ENCODE data around the gene CUBN.
"Not testable (repeated sequence)": the region's sequence is repeated elsewhere in the genome, so short reads cannot be mapped to it uniquely, and the experiment has no call there.

Gene CUBN

DNA sequence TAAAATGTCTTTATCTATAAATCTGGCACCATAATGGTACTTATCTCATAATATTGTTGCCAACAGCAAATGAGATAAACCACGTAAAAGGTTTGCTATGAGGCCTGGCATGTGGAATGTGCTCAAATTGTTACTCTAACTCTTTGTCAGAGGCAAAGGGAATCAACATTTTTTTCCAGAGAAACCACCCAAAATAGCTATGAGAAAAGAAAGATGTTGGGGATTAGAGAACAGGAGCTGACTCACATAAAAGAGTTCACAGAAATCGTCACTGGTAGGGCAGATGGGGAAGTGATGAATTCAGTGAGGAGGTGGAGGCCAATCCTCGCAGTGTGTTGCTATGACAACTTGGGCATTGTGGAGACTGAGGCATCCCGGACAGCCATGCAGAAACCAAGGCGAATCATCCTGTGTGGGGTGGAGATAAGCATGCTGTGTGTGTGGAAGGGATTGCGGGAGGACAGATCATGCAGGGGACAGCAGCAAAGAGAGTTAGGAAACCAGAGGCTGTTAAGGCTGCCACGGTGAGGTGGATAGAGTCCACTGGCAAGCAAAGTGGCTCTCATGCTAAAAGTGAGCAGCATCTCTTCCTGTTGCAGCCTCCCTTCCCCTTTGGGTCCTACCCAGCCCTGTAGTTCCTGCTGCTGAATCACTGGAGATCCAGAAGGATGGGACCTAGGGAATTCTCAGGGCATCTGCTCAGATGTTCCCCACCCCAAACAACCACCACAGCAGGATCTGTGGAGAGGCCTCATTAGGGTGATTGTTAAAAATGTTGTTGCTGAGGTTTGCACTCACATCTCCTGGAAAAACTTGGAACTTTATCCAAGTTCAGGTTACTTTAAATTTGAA, 103.9 kb downstream of the CUBN start:
- Histone ChIP-seq H3K4me3 (no peak overlapping the region), H3K27ac (peak overlapping the region in 20 of 21 experiments; percentile 22 to 95 (median 77))

- Histone ChIP-seq H3K27ac (peak overlapping the region in 20 of 21 experiments; percentile 14 to 95 (median 77)), H3K4me3 (no peak overlapping the region)
Measured at GRCh38 chr10:17024461-17024860, 105.2 kb downstream of the CUBN start.

- H3K4me3 ChIP-seq, result peak overlapping the region in 1 of 7 experiments; percentile 7
Measured at GRCh38 chr10:17023386-17024298, 106.0 kb downstream of the CUBN start.

GRCh38 chr10:17022896-17023295, 106.7 kb downstream of the CUBN start:
- Histone ChIP-seq H3K27ac (peak overlapping the region in 18 of 21 experiments; percentile 4 to 95 (median 70)), H3K4me3 (peak overlapping the region in 1 of 7 experiments; percentile 7)

More at GRCh38 chr10:17023386-17024298, 106.0 kb downstream of the CUBN start:
- H3K27ac ChIP-seq, result peak overlapping the region in 20 of 21 experiments; percentile 20 to 95 (median 77)

DNA sequence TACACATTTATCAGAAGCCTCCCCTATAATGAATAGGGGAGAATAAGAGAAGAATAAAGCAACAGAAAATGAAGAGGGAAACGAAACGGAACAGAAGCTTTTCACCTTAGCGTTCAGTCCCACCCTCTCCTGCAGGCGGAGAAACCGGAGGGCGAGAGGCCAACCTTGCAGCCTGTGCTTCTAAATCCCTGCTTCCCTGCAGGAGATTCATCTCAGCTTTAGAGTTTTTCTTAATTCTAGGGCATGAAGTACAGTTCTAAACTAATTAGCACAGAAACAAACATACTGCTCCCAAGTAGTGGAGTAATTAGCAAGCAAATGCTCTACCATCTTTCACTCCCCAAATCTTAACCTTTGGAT, 107.2 kb downstream of the CUBN start:
- Histone ChIP-seq H3K4me3 (no peak overlapping the region), H3K27ac (peak overlapping the region in 13 of 21 experiments; percentile 4 to 95 (median 80))

- Histone ChIP-seq H3K27ac (peak overlapping the region in 6 of 21 experiments; percentile 4 to 95 (median 80)), H3K4me3 (no peak overlapping the region)
Measured at GRCh38 chr10:17021656-17022465, 107.8 kb downstream of the CUBN start.

DNA sequence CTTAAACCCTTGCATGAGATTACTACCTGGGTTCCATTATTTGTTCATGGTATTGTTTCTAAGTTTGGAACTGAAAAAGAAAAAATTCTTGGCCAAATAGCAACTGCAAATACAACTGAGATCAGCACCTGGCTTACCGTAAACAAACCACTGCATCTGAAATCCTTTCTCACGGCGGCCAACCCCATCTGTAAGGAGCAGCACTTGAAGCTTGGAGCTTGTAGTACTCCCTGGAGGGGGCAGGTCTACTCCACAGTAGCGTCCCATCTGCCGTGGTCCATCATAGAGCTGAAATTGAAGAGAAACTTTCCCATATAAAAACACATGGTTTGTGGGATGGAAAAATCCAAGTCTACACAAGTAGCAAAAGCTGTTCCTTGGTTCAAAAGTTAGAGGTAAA, 109.9 kb downstream of the CUBN start:
- H3K27ac ChIP-seq, result no peak overlapping the region
- no peak overlapping the region for H3K4me3 ChIP-seq

GRCh38 chr10:17013131-17013983, 116.3 kb downstream of the CUBN start:
- not testable (repeated sequence) for H3K4me3 ChIP-seq
- peak overlapping the region in 2 of 21 experiments; percentile 21 to 36 for H3K27ac ChIP-seq

GRCh38 chr10:17012731-17013130, 116.9 kb downstream of the CUBN start:
- peak overlapping the region in 1 of 21 experiments; percentile 36 for H3K27ac ChIP-seq
- H3K4me3 ChIP-seq, result not testable (repeated sequence)

GRCh38 chr10:17010363-17011145, 119.1 kb downstream of the CUBN start:
- H3K27ac ChIP-seq, result peak overlapping the region in 10 of 21 experiments; percentile 0 to 79 (median 54)
- no peak overlapping the region for H3K4me3 ChIP-seq

DNA sequence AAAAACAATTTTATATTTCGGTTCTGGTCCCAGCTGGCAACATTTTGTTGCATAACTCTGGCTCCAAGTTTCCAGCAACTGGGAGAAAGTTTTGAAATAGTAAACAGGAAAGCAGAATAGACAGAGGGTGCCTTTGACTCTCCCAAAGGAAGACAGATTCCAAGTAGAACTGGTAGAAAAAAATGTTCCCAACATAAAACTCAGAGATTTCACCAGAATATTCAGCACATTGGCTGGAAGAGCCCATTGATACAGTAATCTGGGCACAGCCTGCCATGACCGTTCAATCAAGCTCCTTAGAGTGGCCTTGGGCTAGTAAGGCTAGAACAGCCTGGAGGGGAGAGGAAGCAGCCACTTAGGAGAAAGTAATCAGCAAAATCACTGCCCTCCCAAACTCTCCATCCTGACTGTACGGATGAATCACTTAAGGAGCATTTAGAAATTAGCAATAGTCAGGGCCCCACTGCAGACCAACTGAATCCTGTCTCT, 120.4 kb downstream of the CUBN start:
- Histone ChIP-seq H3K4me3 (no peak overlapping the region), H3K27ac (peak overlapping the region in 16 of 21 experiments; percentile 1 to 79 (median 59))

DNA sequence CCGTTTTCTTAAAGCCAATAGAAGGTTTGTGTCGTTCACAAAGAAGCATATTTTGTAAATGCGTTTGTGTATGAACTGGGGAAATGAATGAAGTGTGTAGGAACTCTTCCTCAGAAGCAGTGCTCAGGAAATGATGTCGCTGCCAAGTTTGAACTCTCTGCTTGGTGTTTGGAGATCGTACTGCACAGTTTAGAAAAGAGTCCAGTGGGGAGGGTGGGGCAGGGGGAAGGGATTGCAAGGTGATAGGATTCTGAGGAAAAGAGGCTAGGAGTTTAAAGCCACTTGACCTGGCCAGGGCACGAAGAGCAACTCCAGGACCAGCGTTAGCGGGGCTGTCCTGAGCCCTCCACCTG, 122.2 kb downstream of the CUBN start:
- Histone ChIP-seq H3K27ac (peak overlapping the region in 14 of 21 experiments; percentile 6 to 78 (median 55)), H3K4me3 (no peak overlapping the region)

- H3K4me3 ChIP-seq, result no peak overlapping the region
- peak overlapping the region in 15 of 21 experiments; percentile 6 to 78 (median 54) for H3K27ac ChIP-seq
Measured at GRCh38 chr10:17006631-17007417, 122.8 kb downstream of the CUBN start.

- H3K27ac ChIP-seq, result peak overlapping the region in 12 of 21 experiments; percentile 6 to 78 (median 55)
- H3K4me3 ChIP-seq, result no peak overlapping the region
Measured at GRCh38 chr10:17005621-17006566, 123.7 kb downstream of the CUBN start.

DNA sequence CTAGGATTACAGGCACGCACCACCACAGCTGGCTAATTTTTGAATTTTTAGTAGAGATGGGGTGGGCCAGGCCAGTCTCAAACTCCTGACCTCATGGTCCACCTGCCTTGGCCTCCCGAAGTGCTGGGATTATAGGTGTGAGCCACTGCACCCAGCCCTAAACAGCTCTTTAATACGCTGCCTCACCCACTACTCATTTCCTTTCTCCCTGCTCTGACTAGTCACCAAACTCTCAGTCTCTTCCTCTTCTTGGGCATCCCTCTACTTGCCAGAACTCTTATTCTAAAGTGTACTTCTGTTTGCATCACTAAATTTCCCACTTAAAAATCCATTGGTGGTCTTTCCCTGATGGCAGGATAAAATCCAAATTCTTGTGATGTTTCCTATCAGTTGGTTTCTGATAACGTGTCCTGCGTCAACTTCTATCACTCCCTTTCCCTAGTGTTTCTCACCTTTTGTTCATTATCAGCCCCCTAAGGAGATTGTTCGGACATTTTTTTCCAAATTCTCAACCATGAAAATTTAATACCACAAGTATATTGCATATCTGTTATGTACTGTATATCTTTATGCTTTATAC, 124.7 kb downstream of the CUBN start:
- no peak overlapping the region for H3K4me3 ChIP-seq
- H3K27ac ChIP-seq, result peak overlapping the region in 2 of 21 experiments; percentile 22 to 62
